GM10266 (cell line): ENCODE data around the gene FRAS1.
"Not testable (repeated sequence)": the region's sequence is repeated elsewhere in the genome, so short reads cannot be mapped to it uniquely, and the experiment has no call there.

Experiments
- DNase-seq: peaks from one replicate; pipeline ENCODE4 v3.0.0; 2012; ENCODE audit errors: extremely low spot score
- CTCF ChIP-seq: IDR thresholded peaks from 2 replicates; pipeline ENCODE4 v1.5.1; 2012; ENCODE audit warnings: mild to moderate bottlenecking, low read depth; ENCODE audit not compliant: control insufficient read depth, insufficient read depth; ENCODE audit errors: missing control alignments

FRAS1 gene

DNA sequence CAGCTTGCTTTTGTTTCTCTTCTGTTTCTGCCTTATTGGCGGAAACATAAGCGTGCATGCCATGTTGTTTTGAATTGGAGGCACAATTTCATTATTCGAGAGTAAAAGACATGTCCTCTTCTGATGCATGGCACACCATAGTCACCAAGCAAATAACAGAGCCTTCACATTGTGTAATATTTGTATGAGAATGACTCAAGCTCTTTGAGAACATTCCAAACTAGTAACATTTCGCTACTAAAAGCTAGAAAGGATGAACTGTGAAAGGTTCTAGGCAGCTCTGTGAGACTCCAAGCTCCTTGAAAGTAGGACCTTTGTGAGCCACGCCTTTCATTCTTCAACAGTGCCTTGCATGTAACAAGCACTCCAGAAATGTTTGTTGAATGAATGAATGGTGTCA lies 485.2 kb downstream of the FRAS1 start:
- no peak for DNase-seq
- TF ChIP-seq CTCF: no peak

- no peak for DNase-seq
- TF ChIP-seq CTCF: no peak
These were observed 486.5 kb downstream of the FRAS1 start for GRCh38 chr4:78543424-78544125.

DNA sequence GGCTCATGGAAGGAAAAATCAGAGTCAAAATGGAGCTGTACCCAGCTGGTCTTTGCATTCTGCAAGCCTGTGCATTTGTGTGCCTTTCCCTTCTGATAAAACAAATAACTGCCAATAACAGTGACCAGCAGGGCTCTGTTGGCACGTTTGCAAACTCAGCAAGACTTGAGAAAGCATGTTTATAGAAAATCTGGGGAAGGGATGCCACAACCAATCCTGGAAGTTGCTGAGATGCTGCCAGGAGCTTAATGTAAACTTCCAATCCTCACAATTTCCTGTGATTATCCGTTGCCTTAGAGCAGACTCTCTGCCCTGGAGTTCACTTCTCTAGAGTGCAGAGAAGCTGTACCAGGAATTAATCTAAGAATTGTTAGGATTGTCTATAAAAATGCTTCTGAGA lies 487.6 kb downstream of the FRAS1 start:
- no peak for TF ChIP-seq CTCF
- no peak for DNase-seq

GRCh38 chr4:78545275-78546246 lies 488.4 kb downstream of the FRAS1 start:
- no peak for TF ChIP-seq CTCF
- no peak for DNase-seq

DNA sequence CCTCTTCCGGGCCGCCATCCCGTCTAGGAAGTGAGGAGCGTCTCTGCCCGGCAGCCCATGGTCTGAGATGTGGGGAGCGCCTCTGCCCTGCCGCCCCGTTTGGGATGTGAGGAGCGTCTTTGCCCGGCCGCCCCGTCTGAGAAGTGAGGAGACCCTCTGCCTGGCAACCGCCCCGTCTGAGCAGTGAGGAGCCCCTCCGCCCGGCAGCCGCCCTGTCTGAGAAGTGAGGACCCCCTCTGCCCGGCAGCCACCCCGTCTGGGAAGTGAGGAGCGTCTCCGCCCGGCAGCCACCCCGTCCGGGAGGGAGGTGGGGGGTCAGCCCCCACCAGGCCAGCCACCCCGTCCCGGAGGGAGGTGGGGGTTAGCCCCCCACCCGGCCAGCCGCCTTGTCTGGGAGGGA lies 490.8 kb downstream of the FRAS1 start:
- not testable (repeated sequence) for DNase-seq

DNA sequence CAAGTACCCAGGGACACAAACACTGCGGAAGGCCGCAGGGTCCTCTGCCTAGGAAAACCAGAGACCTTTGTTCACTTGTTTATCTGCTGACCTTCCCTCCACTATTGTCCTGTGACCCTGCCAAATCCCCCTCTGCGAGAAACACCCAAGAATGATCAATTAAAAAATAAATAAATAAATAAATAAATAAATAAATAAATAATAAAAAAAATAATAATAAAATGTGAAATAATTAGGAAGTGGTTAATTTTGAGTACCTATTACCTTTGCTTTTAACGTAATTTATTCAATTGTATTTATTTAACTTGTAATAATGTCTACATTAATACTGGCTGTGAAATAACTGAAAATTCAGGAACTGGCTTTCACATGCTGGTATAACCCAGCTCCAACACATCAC lies 491.8 kb downstream of the FRAS1 start:
- not testable (repeated sequence) for DNase-seq

DNA sequence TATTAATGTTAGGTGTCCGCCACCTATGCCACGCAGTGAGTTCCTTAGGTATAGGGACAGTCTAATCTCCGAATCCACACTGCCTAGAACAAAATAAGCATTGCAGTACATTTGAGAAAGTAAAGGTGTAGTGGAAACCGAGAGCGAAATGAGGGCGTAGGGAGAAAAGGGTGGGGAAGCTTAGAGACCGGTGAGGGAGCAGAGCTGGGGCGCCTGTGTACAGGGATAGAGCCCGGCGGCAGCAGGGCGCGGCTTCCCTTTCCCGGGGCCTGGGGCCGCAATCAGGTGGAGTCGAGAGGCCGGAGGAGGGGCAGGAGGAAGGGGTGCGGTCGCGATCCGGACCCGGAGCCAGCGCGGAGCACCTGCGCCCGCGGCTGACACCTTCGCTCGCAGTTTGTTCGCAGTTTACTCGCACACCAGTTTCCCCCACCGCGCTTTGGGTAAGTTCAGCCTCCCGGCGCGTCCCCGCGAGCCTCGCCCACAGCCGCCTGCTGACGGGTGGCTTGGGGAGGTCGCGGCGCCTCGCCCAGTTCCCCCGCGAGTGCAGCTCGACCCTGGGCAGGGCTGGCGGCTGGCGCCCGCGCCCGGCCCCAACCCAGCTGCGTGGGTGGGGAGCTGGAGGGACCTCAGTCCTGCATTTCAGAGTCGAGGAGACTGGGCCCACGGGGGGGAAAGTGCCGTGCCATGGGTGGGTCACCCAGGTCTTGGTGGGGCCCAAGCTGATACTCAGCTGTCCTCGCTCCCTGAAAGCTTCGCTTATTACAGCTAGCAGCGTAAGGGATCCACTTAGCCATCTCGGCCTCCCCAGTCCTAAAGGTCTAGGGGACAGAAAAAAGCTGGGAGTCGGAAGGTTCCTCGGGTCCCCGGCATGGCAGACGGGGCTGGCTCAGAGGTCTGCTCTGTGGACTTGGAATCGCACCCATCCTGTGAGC lies 494.6 kb downstream of the FRAS1 start, which contains the start of gene ANXA3:
ANXA3 (plus strand) TSS at position 351 of the 932 bp plus-strand sequence. CDS start 2,704 bp downstream, outside the sequence.
- no peak for TF ChIP-seq CTCF
- DNase-seq: peak; percentile 50
